ENCODE measurements around the gene GNPTG.

GNPTG gene

DNA sequence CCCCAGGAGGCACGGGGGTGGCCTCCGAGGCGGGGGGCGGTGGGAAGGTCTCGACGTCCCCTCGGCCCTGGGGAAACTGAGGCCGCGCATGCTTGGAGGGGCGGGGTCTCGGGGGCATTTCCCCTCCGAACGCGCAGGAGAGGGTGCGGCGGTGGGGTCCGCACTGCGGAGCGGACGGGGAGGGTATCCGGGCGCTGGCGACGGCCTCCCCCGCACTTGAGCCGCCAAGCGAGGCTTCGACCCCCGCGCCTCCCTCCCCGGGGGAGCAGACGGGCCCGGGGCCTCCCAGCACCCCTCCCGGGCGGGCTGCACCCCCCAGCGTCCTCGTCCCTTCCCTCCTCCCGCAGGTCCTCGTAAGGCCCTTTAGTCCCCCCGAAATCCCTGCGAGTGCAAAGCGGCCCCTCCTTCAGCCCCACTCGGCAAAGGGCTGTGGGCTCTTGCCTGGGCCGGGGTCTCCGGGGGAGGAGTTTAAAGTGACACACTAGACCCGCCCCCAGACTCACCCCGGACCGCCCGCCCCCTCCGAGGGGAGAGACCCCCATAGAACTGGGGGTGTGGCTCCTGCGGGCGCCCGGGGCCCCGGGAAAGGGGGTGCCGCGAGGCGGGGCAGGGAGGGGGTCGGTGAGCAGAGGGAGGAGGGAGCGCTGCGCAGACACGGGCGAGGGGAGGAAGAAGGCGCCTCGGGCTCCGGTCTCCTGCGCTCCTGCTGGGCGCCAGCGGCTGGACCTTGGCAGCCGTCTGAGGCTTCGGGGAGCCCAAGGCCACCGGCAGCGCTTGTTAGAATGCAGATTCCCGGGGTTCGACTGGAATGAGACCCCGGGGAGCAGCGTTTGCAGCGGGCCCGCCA, 17.7 kb upstream of the GNPTG start:
- Histone ChIP-seq H3K79me2 (ENCODE audit: low read length) (no peaks in the 10 kb centered on the region), H3K27me3 (ENCODE audit: low read depth, low read length) (peaks cover 15% of the 10 kb centered on the region; the same call in 1 of the 2 replicates), H3K4me2 (ENCODE audit: low read length) (no peak overlapping the region), H3K4me3 (ENCODE audit: low read length) (no peak overlapping the region), H3K27ac (ENCODE audit: low read length) (no peak overlapping the region), H3K36me3 (replicated peaks; ENCODE audit: low read depth, low read length) (no peaks in the 10 kb centered on the region), H3K9me3 (ENCODE audit: insufficient read depth, low read length) (no peaks in the 10 kb centered on the region), H3K9ac (ENCODE audit: low read length) (no peak overlapping the region), H3K4me1 (ENCODE audit: low read length) (peaks cover 31% of the 10 kb centered on the region), H4K20me1 (ENCODE audit: insufficient read depth, low read length) (no peaks in the 10 kb centered on the region), H2AFZ (ENCODE audit: low read depth, low read length) (no peak overlapping the region)
- no peak for TF ChIP-seq EZH2phosphoT487 (IDR thresholded peaks at IDR 0.05; ENCODE audit: low read depth)
- TF ChIP-seq, protein P1, sequence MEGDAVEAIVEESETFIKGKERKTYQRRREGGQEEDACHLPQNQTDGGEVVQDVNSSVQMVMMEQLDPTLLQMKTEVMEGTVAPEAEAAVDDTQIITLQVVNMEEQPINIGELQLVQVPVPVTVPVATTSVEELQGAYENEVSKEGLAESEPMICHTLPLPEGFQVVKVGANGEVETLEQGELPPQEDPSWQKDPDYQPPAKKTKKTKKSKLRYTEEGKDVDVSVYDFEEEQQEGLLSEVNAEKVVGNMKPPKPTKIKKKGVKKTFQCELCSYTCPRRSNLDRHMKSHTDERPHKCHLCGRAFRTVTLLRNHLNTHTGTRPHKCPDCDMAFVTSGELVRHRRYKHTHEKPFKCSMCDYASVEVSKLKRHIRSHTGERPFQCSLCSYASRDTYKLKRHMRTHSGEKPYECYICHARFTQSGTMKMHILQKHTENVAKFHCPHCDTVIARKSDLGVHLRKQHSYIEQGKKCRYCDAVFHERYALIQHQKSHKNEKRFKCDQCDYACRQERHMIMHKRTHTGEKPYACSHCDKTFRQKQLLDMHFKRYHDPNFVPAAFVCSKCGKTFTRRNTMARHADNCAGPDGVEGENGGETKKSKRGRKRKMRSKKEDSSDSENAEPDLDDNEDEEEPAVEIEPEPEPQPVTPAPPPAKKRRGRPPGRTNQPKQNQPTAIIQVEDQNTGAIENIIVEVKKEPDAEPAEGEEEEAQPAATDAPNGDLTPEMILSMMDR (IDR thresholded peaks at IDR 0.05; ENCODE audit: low read depth, low read length): no peak

DNA sequence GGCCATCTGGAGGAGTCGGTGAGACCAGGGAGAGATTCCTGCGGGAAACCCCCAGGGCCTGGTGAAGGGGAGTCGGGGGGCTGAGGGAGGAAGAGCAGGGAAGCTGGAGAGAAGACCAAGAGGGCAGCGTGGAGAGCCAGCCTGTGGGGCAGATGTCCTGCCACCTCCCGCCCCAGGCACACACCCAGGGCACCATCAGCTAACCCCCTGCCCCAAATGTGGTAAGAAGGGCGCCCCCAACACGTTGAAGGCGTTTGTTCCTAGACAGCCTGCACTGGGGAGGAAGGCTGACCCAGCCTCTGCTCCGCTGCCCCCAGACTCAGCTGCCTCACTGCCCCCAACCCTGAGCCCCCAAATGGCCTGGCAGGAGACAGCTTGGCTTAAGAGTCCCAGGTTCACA, 17.0 kb upstream of the GNPTG start:
- Histone ChIP-seq H2AFZ (ENCODE audit: low read depth, low read length) (no peak overlapping the region), H3K4me2 (ENCODE audit: low read length) (no peak overlapping the region), H3K36me3 (replicated peaks; ENCODE audit: low read depth, low read length) (no peaks in the 10 kb centered on the region), H3K9me3 (ENCODE audit: insufficient read depth, low read length) (no peaks in the 10 kb centered on the region), H3K27me3 (ENCODE audit: low read depth, low read length) (peaks cover 15% of the 10 kb centered on the region; the same call in 1 of the 2 replicates), H3K9ac (ENCODE audit: low read length) (no peak overlapping the region), H3K4me3 (ENCODE audit: low read length) (no peak overlapping the region), H4K20me1 (ENCODE audit: insufficient read depth, low read length) (no peaks in the 10 kb centered on the region), H3K27ac (ENCODE audit: low read length) (no peak overlapping the region), H3K79me2 (ENCODE audit: low read length) (no peaks in the 10 kb centered on the region), H3K4me1 (ENCODE audit: low read length) (peaks cover 36% of the 10 kb centered on the region)
- TF ChIP-seq, protein P1 (IDR thresholded peaks at IDR 0.05; ENCODE audit: low read depth, low read length): no peak
- TF ChIP-seq EZH2phosphoT487 (IDR thresholded peaks at IDR 0.05; ENCODE audit: low read depth): no peak

DNA sequence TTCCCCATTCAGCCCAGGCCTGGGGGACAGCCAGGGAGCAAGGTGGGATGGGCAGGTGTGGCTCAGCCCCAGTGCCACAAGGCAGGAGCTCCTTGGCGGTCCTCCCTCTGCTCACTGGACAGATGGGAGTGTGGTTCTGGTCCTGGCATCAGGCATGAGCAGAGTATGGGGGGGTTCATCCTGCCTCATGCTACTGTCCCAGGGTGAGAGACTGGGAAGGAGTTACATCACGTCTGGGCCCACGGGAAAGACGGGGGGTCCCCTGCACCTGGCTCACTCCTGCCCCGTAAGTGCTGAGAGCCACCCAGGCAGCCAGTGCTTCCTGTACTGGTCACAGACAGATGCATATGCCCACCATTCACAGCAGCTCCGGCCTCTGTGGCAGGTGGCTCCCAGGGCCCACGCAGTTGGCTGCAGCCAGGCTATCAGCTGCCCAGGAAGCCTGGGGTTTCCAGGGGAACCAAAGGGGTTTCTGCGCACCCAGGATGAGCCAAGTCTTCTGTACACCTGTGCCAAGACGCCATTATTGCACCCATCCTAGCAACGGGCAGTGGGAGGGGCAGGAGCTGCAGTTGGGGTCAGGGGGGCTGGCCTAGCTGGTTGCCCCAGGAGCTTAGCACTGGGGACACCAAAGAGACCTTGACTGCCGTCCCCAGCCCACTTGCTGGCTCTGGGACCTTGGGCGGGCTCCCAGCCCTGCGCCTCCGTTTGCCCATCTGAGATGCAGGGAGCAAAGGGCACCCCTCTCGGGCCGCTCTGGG, 16.3 kb upstream of the GNPTG start:
- peaks cover 15% of the 10 kb centered on the region; the same call in 1 of the 2 replicates for H3K27me3 ChIP-seq (ENCODE audit: low read depth, low read length)
- no peaks in the 10 kb centered on the region for H3K79me2 ChIP-seq (ENCODE audit: low read length)
- TF ChIP-seq, protein P1 (IDR thresholded peaks at IDR 0.05; ENCODE audit: low read depth, low read length): no peak
- TF ChIP-seq EZH2phosphoT487 (IDR thresholded peaks at IDR 0.05; ENCODE audit: low read depth): no peak
- H3K27ac ChIP-seq (ENCODE audit: low read length): no peak overlapping the region
- no peak overlapping the region for H3K9ac ChIP-seq (ENCODE audit: low read length)
- H3K4me1 ChIP-seq (ENCODE audit: low read length): peaks cover 36% of the 10 kb centered on the region
- H4K20me1 ChIP-seq (ENCODE audit: insufficient read depth, low read length): no peaks in the 10 kb centered on the region
- no peaks in the 10 kb centered on the region for H3K36me3 ChIP-seq (replicated peaks; ENCODE audit: low read depth, low read length)
- H3K4me3 ChIP-seq (ENCODE audit: low read length): no peak overlapping the region
- H3K4me2 ChIP-seq (ENCODE audit: low read length): no peak overlapping the region
- no peaks in the 10 kb centered on the region for H3K9me3 ChIP-seq (ENCODE audit: insufficient read depth, low read length)
- no peak overlapping the region for H2AFZ ChIP-seq (ENCODE audit: low read depth, low read length)

DNA sequence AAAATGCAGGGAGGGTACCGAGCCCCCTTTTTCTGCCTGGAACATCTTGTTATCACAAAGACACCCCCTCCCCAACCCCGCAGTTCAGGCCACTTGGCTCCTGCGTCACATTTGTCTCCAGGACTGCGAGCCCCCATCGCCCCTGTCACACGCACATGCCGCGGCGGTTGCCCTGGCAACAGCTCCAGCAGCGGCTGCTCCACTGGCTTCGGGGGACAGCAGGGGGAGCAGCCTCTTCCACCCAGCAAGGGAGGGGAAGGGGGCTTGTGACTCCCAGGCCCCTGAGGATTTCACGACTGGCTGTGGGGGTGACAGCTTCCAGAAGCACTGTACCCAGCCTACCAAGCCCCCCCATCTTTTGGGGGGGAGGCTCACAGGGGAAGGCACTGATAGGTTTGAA, 15.7 kb upstream of the GNPTG start:
- H3K9ac ChIP-seq (ENCODE audit: low read length): no peak overlapping the region
- H3K27me3 ChIP-seq (ENCODE audit: low read depth, low read length): peaks cover 15% of the 10 kb centered on the region; the same call in 1 of the 2 replicates

More for the DNA sequence above, 15.7 kb upstream of the GNPTG start:
- Histone ChIP-seq H3K4me2 (ENCODE audit: low read length) (no peak overlapping the region), H2AFZ (ENCODE audit: low read depth, low read length) (no peak overlapping the region), H4K20me1 (ENCODE audit: insufficient read depth, low read length) (no peaks in the 10 kb centered on the region), H3K79me2 (ENCODE audit: low read length) (no peaks in the 10 kb centered on the region), H3K4me1 (ENCODE audit: low read length) (peaks cover 36% of the 10 kb centered on the region), H3K27ac (ENCODE audit: low read length) (no peak overlapping the region), H3K4me3 (ENCODE audit: low read length) (no peak overlapping the region), H3K36me3 (replicated peaks; ENCODE audit: low read depth, low read length) (no peaks in the 10 kb centered on the region), H3K9me3 (ENCODE audit: insufficient read depth, low read length) (no peaks in the 10 kb centered on the region)
- TF ChIP-seq, protein P1 (IDR thresholded peaks at IDR 0.05; ENCODE audit: low read depth, low read length): no peak
- no peak for TF ChIP-seq EZH2phosphoT487 (IDR thresholded peaks at IDR 0.05; ENCODE audit: low read depth)

Data from OCI-LY3 (cell line).